ENCODE results near the gene ARHGAP6. TPM values are rescaled to one million over a fixed set of nuclear protein-coding genes. Genes with fewer than 3 reads are reported as not detected.

Gene ARHGAP6
- total RNA-seq, 3 donors from 2014 or later = 10.1 to 32.6 (median 14.7) TPM

- intact Hi-C loops (cut with DNase I; ENCODE audit: low total_unique reads) = loop anchor here (5.0 kb wide), 1 partner anchor 379 kb away; no protein-coding TSS in a partner anchor
- Histone ChIP-seq H3K36me3 (no peaks in the 10 kb centered on the region), H3K9me3 (no peaks in the 10 kb centered on the region), H3K27me3 (peaks cover 0 to 50% of the 10 kb centered on the region in 2 donors), H3K4me3 (no peak overlapping the region), H3K27ac (no peak overlapping the region), H3K4me1 (no peaks in the 10 kb centered on the region)
- TF ChIP-seq POLR2AphosphoS5 (IDR thresholded peaks at IDR 0.05) (no peak), CTCF (IDR thresholded peaks at IDR 0.05) (no peak), POLR2A (IDR thresholded peaks at IDR 0.05) (no peak)
- DNase-seq (ENCODE audit: low spot score in 2 of 2) = no peak
These were observed 517.3 kb downstream of the ARHGAP6 start for GRCh38 chrX:11148401-11148800.

GRCh38 chrX:11146411-11146810 is 519.3 kb downstream of the ARHGAP6 start:
- Histone ChIP-seq H3K27me3 (peaks cover 0 to 47% of the 10 kb centered on the region in 2 donors), H3K27ac (no peak overlapping the region), H3K4me1 (no peaks in the 10 kb centered on the region), H3K9me3 (no peaks in the 10 kb centered on the region), H3K4me3 (no peak overlapping the region), H3K36me3 (no peaks in the 10 kb centered on the region)
- no peak for DNase-seq (ENCODE audit: low spot score in 2 of 2)
- intact Hi-C loops (cut with DNase I; ENCODE audit: low total_unique reads) = loop anchor here (5.0 kb wide), 1 partner anchor 381 kb away; no protein-coding TSS in a partner anchor
- TF ChIP-seq POLR2AphosphoS5 (IDR thresholded peaks at IDR 0.05) (no peak), CTCF (IDR thresholded peaks at IDR 0.05) (no peak), POLR2A (IDR thresholded peaks at IDR 0.05) (no peak)

GRCh38 chrX:11143931-11144678 is 521.6 kb downstream of the ARHGAP6 start:
- peak in 1 of 2 donors; percentile 22 for DNase-seq (ENCODE audit: low spot score in 2 of 2)
- Histone ChIP-seq H3K4me1 (no peaks in the 10 kb centered on the region), H3K27ac (no peak overlapping the region), H3K9me3 (no peaks in the 10 kb centered on the region), H3K36me3 (no peaks in the 10 kb centered on the region), H3K4me3 (no peak overlapping the region), H3K27me3 (peaks cover 0 to 56% of the 10 kb centered on the region in 2 donors)
- intact Hi-C loops (cut with DNase I; ENCODE audit: low total_unique reads) = no loop called here
- TF ChIP-seq CTCF (IDR thresholded peaks at IDR 0.05) = peak; percentile 26 to 51 (median 34)
- no peak for TF ChIP-seq POLR2A (IDR thresholded peaks at IDR 0.05)
- no peak for TF ChIP-seq POLR2AphosphoS5 (IDR thresholded peaks at IDR 0.05)

- H3K9me3 ChIP-seq = no peaks in the 10 kb centered on the region
- intact Hi-C loops (cut with DNase I; ENCODE audit: low total_unique reads) = no loop called here
- TF ChIP-seq POLR2AphosphoS5 (IDR thresholded peaks at IDR 0.05) (no peak), CTCF (IDR thresholded peaks at IDR 0.05) (no peak), POLR2A (IDR thresholded peaks at IDR 0.05) (no peak)
- H3K4me3 ChIP-seq = no peak overlapping the region
- no peaks in the 10 kb centered on the region for H3K4me1 ChIP-seq
- peak overlapping the region in 1 of 2 donors; percentile 30 for H3K27ac ChIP-seq
- no peak for DNase-seq (ENCODE audit: low spot score in 2 of 2)
- no peaks in the 10 kb centered on the region for H3K36me3 ChIP-seq
- peaks cover 0 to 35% of the 10 kb centered on the region in 2 donors for H3K27me3 ChIP-seq
These were observed 527.0 kb downstream of the ARHGAP6 start for GRCh38 chrX:11138498-11139390.
